ENCODE results near the gene DOCK9. TPM values are rescaled to one million over a fixed set of nuclear protein-coding genes. Genes with fewer than 3 reads are reported as not detected.

Gene DOCK9
- total RNA-seq, 2 donors from 2014 or later: 107 to 117 TPM

GRCh38 chr13:98934243-98934642 lies 43.6 kb downstream of the DOCK9 start:
- 94% methylated on average over 3 of the region's 3 CpGs for WGBS

GRCh38 chr13:98930151-98930591 lies 47.7 kb downstream of the DOCK9 start:
- Histone ChIP-seq H3K27me3 (replicated peaks; ENCODE audit: insufficient read depth) (no peaks in the 10 kb centered on the region), H3K4me1 (replicated peaks) (no peaks in the 10 kb centered on the region), H3K9me3 (no peaks in the 10 kb centered on the region), H3K36me3 (no peaks in the 10 kb centered on the region), H3K4me3 (no peak overlapping the region), H3K27ac (no peak overlapping the region)
- DNase-seq (ENCODE audit: low spot score): no peak
- 82% methylated on average over 8 of the region's 8 CpGs for WGBS
- no peak for TF ChIP-seq POLR2AphosphoS5 (IDR thresholded peaks at IDR 0.05)
- TF ChIP-seq, protein P1, sequence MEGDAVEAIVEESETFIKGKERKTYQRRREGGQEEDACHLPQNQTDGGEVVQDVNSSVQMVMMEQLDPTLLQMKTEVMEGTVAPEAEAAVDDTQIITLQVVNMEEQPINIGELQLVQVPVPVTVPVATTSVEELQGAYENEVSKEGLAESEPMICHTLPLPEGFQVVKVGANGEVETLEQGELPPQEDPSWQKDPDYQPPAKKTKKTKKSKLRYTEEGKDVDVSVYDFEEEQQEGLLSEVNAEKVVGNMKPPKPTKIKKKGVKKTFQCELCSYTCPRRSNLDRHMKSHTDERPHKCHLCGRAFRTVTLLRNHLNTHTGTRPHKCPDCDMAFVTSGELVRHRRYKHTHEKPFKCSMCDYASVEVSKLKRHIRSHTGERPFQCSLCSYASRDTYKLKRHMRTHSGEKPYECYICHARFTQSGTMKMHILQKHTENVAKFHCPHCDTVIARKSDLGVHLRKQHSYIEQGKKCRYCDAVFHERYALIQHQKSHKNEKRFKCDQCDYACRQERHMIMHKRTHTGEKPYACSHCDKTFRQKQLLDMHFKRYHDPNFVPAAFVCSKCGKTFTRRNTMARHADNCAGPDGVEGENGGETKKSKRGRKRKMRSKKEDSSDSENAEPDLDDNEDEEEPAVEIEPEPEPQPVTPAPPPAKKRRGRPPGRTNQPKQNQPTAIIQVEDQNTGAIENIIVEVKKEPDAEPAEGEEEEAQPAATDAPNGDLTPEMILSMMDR (IDR thresholded peaks at IDR 0.05): no peak
- TF ChIP-seq POLR2A (IDR thresholded peaks at IDR 0.05): no peak
- intact Hi-C loops (cut with DNase I): no loop called here

More at GRCh38 chr13:98934243-98934642, 43.6 kb downstream of the DOCK9 start:
- DNase-seq (ENCODE audit: low spot score): no peak
- Histone ChIP-seq H3K27ac (no peak overlapping the region), H3K4me3 (no peak overlapping the region), H3K9me3 (no peaks in the 10 kb centered on the region), H3K36me3 (no peaks in the 10 kb centered on the region), H3K4me1 (replicated peaks) (no peaks in the 10 kb centered on the region), H3K27me3 (replicated peaks; ENCODE audit: insufficient read depth) (no peaks in the 10 kb centered on the region)
- intact Hi-C loops (cut with DNase I): no loop called here
- TF ChIP-seq, protein P1 (IDR thresholded peaks at IDR 0.05): no peak
- TF ChIP-seq POLR2A (IDR thresholded peaks at IDR 0.05) (no peak), POLR2AphosphoS5 (IDR thresholded peaks at IDR 0.05) (no peak)

GRCh38 chr13:98927951-98928927 lies 49.6 kb downstream of the DOCK9 start:
- WGBS: 85% methylated on average over 2 of the region's 2 CpGs
- Histone ChIP-seq H3K27me3 (replicated peaks; ENCODE audit: insufficient read depth) (no peaks in the 10 kb centered on the region), H3K4me1 (replicated peaks) (no peaks in the 10 kb centered on the region), H3K27ac (no peak overlapping the region), H3K36me3 (no peaks in the 10 kb centered on the region), H3K9me3 (no peaks in the 10 kb centered on the region), H3K4me3 (no peak overlapping the region)
- intact Hi-C loops (cut with DNase I): no loop called here
- TF ChIP-seq, protein P1 (IDR thresholded peaks at IDR 0.05): no peak
- TF ChIP-seq POLR2AphosphoS5 (IDR thresholded peaks at IDR 0.05) (no peak), POLR2A (IDR thresholded peaks at IDR 0.05) (no peak)
- DNase-seq (ENCODE audit: low spot score): no peak

- no peaks in the 10 kb centered on the region for H3K36me3 ChIP-seq
- H3K27me3 ChIP-seq (replicated peaks; ENCODE audit: insufficient read depth): no peaks in the 10 kb centered on the region
- intact Hi-C loops (cut with DNase I): no loop called here
- TF ChIP-seq POLR2A (IDR thresholded peaks at IDR 0.05): no peak
- TF ChIP-seq, protein P1 (IDR thresholded peaks at IDR 0.05): no peak
- no peak for TF ChIP-seq POLR2AphosphoS5 (IDR thresholded peaks at IDR 0.05)
- 72% methylated on average over 4 of the region's 4 CpGs for WGBS
- H3K9me3 ChIP-seq: no peaks in the 10 kb centered on the region
- H3K27ac ChIP-seq: no peak overlapping the region
- no peak overlapping the region for H3K4me3 ChIP-seq
- no peak for DNase-seq (ENCODE audit: low spot score)
- H3K4me1 ChIP-seq (replicated peaks): no peaks in the 10 kb centered on the region
These were observed 51.9 kb downstream of the DOCK9 start for GRCh38 chr13:98925949-98926348.

Measured in prostate gland (tissue), 2 donors.